OCI-M2 (cell line): ENCODE data around the gene MGLL.

Experiments
- DNase-seq: peaks from one replicate; lab custom pipeline; 2025; ENCODE audit not compliant: unreplicated experiment; lab: John Stamatoyannopoulos, UW

Gene MGLL

GRCh38 chr3:127729556-127730056 lies 92.7 kb downstream of the MGLL start:
- no peak for DNase-seq

DNA sequence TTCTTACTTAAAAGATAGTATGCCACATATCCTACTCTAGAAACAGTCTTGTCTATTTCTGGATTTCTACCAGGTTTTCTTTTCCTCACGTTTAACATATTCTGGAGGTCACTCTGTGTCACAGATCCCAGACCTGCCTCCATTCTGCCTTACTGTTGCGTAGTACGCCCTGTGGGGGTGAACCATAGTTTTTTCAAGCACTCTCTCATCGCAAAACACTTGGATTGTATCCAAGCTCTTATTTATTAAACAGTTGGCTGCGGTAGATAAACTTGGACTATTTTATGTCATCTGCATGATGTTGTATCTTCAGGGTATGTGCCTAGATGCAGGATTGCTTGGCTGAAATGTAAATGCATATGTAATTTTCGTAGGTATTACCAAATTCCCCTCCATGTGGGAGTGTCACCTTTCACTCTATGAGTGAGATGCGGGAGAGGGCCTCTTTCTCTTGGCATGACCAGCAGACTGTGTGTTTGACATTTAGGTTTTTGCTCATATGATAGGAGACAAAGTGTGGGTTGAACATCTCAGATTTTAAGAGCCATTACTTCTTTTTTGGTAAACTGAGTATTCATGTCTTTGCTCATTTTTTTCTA lies 93.8 kb downstream of the MGLL start:
- no peak for DNase-seq

GRCh38 chr3:127726894-127727293 lies 95.4 kb downstream of the MGLL start:
- no peak for DNase-seq

DNA sequence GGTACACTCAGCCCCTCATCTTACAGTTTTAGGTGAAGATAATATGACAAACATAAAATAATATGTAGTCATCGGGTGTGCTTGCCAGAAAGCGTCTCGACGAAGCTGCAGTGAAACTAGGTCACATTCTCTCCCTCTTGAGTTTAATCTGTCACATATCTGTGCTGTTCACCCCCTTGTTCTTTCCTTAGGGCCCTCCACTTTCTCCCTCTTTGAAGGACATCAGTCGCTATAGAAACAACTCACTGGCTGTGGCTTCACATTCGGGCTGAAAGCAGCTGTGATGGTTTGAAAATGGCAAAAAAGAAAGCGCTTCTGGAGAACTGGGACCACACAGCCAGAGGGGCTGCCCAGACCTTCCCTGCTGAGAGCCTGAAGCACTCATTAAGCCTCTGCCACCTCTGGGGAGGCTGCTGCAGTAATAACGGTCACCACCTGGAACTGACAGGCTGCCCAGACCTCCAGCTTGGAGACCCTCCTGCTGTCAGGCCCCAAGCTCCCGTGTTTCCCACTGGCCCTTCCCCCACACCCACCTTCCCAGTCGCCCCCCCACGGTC lies 99.2 kb downstream of the MGLL start:
- no peak for DNase-seq

GRCh38 chr3:127722091-127722784 lies 100.1 kb downstream of the MGLL start:
- DNase-seq, result no peak

- DNase-seq, result no peak
Measured at GRCh38 chr3:127720985-127721935, 101.1 kb downstream of the MGLL start.

GRCh38 chr3:127720161-127720823 lies 102.0 kb downstream of the MGLL start:
- DNase-seq, result no peak

- DNase-seq, result no peak
Measured at GRCh38 chr3:127719369-127719768, 102.9 kb downstream of the MGLL start.

DNA sequence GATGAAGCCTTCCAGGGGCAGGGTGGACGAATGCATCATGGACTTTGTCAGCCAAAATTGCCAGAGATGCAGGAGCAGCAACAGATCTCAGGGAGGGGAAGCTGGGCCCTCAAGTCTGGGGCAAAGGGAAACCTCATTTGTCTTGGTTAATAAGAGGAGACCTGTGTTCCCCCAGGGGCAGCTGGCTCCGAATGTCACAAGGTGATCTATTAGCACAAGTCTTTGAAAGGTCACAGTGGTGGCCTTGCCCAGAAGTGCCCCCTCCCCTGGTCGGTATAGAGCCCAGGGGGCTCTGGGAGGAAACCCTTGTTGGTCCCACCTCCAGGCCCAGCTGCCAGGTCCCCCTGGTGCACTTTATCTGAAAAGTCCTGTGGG lies 103.4 kb downstream of the MGLL start:
- no peak for DNase-seq

- no peak for DNase-seq
Measured at GRCh38 chr3:127718245-127718915, 103.9 kb downstream of the MGLL start.

GRCh38 chr3:127717357-127718244 lies 104.7 kb downstream of the MGLL start:
- DNase-seq, result no peak

DNA sequence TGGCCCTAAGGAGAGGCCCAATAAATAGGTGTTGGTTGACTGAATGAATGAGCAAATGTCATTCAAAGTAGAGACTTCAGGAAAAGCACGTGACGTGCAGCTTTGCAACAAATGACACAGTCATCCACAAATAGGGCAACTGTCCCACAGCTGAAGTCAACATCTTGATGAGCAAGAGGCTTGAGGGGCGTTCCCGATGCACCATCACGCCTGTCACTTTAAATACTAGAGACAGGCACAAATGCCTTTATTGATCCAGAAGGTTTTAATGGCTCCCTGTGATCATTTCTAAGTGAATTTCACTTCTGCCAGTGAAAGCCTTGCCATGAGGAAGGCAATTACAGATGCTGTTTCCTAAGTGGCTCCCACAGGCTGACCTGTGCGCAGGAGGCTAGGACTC lies 105.9 kb downstream of the MGLL start:
- no peak for DNase-seq

GRCh38 chr3:127715532-127715931 lies 106.8 kb downstream of the MGLL start:
- no peak for DNase-seq

- DNase-seq, result no peak
Measured at GRCh38 chr3:127714866-127715265, 107.4 kb downstream of the MGLL start.

DNA sequence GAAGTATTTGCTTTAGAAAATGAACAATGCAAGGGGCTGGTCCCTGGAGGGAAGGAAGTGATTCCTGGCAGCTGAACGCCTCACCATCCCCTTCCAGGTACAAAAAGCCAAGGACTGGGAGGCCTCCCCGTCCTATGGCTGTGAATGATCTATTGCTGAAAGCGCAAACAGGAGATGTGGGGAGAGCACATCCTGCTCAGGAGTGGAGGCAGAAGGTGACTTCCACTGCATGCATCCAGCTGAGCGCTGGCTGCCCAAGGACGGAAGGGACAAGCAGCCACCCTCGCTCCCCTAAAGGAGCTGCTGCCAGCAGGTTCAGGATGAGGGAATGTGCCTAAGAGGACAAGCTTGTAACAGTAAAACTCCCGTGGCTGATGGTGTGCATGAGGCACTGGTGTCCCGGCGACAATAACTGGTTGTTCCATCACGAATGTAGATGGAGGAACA lies 108.2 kb downstream of the MGLL start:
- DNase-seq, result no peak

GRCh38 chr3:127712881-127713771 lies 109.2 kb downstream of the MGLL start:
- DNase-seq, result no peak

DNA sequence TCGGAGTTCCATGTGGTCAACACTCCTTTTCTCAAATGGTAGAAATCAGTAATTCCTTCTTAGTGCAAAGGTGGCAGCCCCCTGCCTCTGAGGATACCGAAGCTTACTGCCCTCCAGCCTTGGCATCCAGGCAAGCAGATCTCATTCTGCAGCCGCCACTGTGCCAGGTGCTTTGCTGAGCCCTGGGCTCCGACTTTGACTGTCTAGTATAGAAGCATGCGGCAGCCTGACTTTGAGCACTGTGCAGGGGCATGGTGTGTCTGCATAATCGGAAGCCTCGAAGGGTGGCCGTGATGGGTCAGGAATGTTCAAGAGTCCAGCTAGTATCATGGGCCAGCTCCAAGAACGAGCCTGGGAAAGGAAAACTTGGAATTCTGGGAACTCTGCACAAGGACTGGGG lies 109.9 kb downstream of the MGLL start:
- no peak for DNase-seq

- no peak for DNase-seq
Measured at GRCh38 chr3:127711896-127712295, 110.4 kb downstream of the MGLL start.
